Suprapubic skin (tissue), 4 donors: ENCODE measurements around the gene SLC27A6. TPM values are rescaled to one million over a fixed set of nuclear protein-coding genes. Genes with fewer than 3 reads are reported as not detected.
"Not testable (repeated sequence)": the region's sequence is repeated elsewhere in the genome, so short reads cannot be mapped to it uniquely, and the experiment has no call there.

Experiments
- DNase-seq, 2 donors: peaks; one replicate each; pipeline ENCODE4 v3.0.0-alpha.2; 2019; ENCODE audit warnings: low spot score in 2 of 2
- H3K27ac ChIP-seq: fragments of 200-600 bp; sonication (generic); one replicate; pipeline ENCODE4 v1.5.1; 2019
- H3K27me3 ChIP-seq: fragments of 200-600 bp; sonication (generic); one replicate; pipeline ENCODE4 v1.5.1; 2019
- H3K36me3 ChIP-seq: fragments of 200-600 bp; sonication (generic); one replicate; pipeline ENCODE4 v1.5.1; 2019
- H3K4me1 ChIP-seq: fragments of 200-600 bp; sonication (generic); one replicate; pipeline ENCODE4 v1.5.1; 2019
- H3K4me3 ChIP-seq: fragments of 200-600 bp; sonication (generic); one replicate; pipeline ENCODE4 v1.5.1; 2019; ENCODE audit warnings: mild to moderate bottlenecking
- H3K9me3 ChIP-seq: fragments of 200-600 bp; sonication (generic); one replicate; pipeline ENCODE4 v1.5.1; 2019
- EP300 ChIP-seq: sonication (generic); formaldehyde crosslinking; IDR thresholded peaks from one replicate; pipeline ENCODE4 v1.6.1; 2017; ENCODE audit warnings: antibody characterized with exemption
- POLR2A ChIP-seq, 2 donors: fragments of 450-650 bp; IDR thresholded peaks; one replicate each; pipeline ENCODE4 v1.6.1; 2017; ENCODE audit warnings: antibody characterized with exemption in 2 of 2, mild to moderate bottlenecking in 2 of 2, moderate library complexity in 2 of 2
- POLR2AphosphoS5 ChIP-seq, 3 donors: sonication (generic); formaldehyde crosslinking; IDR thresholded peaks; one replicate each; pipeline ENCODE4 v1.6.1; 2017; ENCODE audit warnings: antibody characterized with exemption in 3 of 3
- WGBS: methylation state at CpG from one replicate; pipeline ENCODE4 v1.1.5; 2018; 5-methylcytosine and 5-hydroxymethylcytosine counted together
- total RNA-seq, 4 donors: library from RNA; depleted of rRNA; stranded (reverse); fragments of >200 nt; gene quantifications; one replicate each; pipeline ENCODE4 v1.1.0, GENCODE V29; 2016
- TF ChIP-seq, protein P1 (sequence below), 2 donors: fragments of 200-600 bp in 1 of 2; fragments of 450-650 bp in 1 of 2; sonication (generic) in 1 of 2; IDR thresholded peaks; one replicate each; pipeline ENCODE4 v1.5.1; 2016 to 2019; ENCODE audit warnings: antibody characterized with exemption in 2 of 2, mild to moderate bottlenecking in 1 of 2, moderate library complexity in 1 of 2

Gene SLC27A6
- total RNA-seq, 4 donors from 2014 or later = 0.40 to 6.7 (median 2.3) TPM

DNA sequence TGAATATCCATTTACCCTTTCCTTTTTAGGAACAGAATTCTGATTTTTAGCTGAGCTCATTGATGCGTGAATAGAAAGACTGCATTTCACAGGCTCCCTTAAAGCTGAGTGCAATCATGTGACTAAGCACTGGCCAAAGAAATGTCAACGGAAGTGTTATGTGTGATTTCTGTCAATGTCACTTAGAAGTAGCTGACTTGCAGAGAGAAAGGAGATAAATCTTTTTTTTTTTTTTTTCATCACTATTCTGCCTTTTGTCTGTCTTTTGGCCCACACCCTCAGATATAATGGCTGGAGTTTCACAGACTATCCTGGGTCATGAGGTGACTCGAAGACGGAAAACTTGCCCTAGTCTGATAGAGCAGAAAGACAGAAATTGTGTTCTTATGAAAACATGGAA is 39.3 kb upstream of the SLC27A6 start:
- no peak for TF ChIP-seq POLR2AphosphoS5 (IDR thresholded peaks at IDR 0.05)
- no peak for TF ChIP-seq EP300
- no peak for TF ChIP-seq POLR2A (IDR thresholded peaks at IDR 0.05)
- TF ChIP-seq, protein P1, sequence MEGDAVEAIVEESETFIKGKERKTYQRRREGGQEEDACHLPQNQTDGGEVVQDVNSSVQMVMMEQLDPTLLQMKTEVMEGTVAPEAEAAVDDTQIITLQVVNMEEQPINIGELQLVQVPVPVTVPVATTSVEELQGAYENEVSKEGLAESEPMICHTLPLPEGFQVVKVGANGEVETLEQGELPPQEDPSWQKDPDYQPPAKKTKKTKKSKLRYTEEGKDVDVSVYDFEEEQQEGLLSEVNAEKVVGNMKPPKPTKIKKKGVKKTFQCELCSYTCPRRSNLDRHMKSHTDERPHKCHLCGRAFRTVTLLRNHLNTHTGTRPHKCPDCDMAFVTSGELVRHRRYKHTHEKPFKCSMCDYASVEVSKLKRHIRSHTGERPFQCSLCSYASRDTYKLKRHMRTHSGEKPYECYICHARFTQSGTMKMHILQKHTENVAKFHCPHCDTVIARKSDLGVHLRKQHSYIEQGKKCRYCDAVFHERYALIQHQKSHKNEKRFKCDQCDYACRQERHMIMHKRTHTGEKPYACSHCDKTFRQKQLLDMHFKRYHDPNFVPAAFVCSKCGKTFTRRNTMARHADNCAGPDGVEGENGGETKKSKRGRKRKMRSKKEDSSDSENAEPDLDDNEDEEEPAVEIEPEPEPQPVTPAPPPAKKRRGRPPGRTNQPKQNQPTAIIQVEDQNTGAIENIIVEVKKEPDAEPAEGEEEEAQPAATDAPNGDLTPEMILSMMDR (IDR thresholded peaks at IDR 0.05) = no peak
- WGBS = 79% methylated on average over 4 of the region's 4 CpGs
- H3K9me3 ChIP-seq = no peaks in the 10 kb centered on the region
- H3K36me3 ChIP-seq = no peaks in the 10 kb centered on the region
- H3K4me3 ChIP-seq = no peak overlapping the region
- H3K27me3 ChIP-seq = no peaks in the 10 kb centered on the region
- DNase-seq = no peak
- no peaks in the 10 kb centered on the region for H3K4me1 ChIP-seq
- H3K27ac ChIP-seq = no peak overlapping the region

DNA sequence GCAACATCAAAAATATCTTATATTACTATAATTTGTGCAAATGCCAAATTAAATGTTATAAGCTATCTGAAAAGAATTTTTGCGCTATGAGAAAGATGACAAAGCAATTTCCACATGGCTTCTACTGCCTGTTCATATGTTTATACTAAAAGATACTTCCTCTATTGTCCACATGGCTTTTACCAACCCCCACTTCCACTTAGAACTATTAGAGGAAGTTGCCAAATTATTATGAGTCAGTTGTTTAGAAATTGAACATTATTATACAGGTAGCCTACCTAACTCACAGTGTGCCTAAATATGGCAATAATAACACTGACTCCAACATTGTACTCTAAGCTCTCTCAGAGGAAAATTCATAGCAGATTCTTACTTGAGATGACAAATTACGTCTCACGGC is 37.6 kb upstream of the SLC27A6 start:
- no peak for DNase-seq
- TF ChIP-seq, protein P1 (IDR thresholded peaks at IDR 0.05) = no peak
- TF ChIP-seq POLR2A (IDR thresholded peaks at IDR 0.05) = no peak
- TF ChIP-seq POLR2AphosphoS5 (IDR thresholded peaks at IDR 0.05) = no peak
- TF ChIP-seq EP300 = no peak
- Histone ChIP-seq H3K4me1 (no peaks in the 10 kb centered on the region), H3K36me3 (no peaks in the 10 kb centered on the region), H3K27me3 (no peaks in the 10 kb centered on the region), H3K9me3 (no peaks in the 10 kb centered on the region), H3K27ac (no peak overlapping the region), H3K4me3 (no peak overlapping the region)
- 51% methylated on average over 3 of the region's 3 CpGs for WGBS

DNA sequence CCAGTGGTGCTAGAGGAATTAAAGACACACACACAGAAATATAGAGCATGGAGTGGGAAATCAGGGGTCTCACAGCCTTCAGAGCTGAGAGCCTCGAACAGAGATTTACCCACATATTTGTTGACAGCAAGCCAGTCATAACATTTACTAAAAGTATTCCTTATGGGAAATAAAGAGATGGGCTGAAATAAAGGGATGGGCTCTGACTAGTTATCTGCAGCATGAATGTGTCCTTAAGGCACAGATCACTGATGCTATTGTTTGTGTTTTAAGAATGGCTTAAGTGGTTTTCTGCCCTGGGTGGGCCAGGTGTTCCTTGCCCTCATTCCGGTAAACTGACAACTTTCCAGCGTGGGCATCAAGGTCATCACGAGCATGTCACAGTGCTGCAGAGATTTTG is 33.1 kb upstream of the SLC27A6 start:
- WGBS = 96% methylated on average over 4 of the region's 4 CpGs
- not testable (repeated sequence) for H3K36me3 ChIP-seq, H3K27ac ChIP-seq, H3K4me1 ChIP-seq, H3K27me3 ChIP-seq, DNase-seq, H3K9me3 ChIP-seq, H3K4me3 ChIP-seq

DNA sequence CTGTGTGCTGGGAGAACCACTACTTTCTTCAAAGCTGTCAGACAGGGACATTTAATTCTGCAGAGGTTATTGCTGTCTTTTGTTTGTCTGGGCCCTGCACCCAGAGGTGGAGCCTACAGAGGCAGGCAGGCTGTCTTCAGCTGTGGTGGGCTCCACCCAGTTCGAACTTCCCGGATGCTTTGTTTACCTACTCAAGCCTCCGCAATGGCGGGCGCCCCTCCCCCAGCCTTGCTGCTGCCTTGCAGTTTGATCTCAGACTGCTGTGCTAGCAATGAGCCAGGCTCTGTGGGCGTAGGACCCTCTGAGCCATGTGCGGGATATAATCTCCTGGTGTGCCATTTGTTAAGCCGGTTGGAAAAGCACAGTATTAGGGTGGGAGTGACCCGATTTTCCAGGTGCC is 22.2 kb upstream of the SLC27A6 start:
- H3K4me3 ChIP-seq, H3K36me3 ChIP-seq, H3K4me1 ChIP-seq, DNase-seq, H3K9me3 ChIP-seq, H3K27ac ChIP-seq, H3K27me3 ChIP-seq: not testable (repeated sequence)
- WGBS = 97% methylated on average over 8 of the region's 9 CpGs

DNA sequence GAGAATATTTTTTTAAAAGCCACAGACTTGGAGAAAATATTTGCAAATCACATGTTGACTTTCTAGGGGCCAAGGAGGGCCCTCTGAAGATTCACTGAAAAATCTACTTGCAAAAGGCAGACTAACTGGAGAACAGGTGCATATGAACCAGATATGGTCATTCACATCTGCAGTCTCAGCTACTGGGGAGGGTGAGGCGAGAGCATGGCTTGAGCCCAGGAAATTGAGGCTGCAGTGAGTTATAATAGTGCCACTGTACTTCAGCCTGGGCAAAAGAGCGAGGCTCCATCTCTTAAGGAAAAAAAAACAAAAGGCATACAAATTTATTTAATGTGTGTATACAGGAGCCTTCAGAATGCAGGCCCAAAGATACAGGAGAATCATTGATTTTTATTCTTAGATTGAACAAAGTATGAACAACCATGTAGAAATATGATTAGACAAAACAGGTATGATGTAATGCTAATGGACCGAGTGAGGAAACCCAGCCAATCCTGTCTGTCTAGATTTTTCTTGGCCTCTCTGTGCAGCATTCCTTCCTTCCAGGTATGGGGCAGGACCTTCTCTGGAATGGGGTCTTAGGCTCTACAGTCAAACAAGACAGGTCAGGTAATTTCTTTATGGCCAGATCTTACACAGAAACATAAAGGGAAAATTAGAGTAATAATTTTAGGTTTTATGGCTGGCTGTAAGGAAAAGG is 15.3 kb upstream of the SLC27A6 start:
- Histone ChIP-seq H3K4me3 (no peak overlapping the region), H3K36me3 (no peaks in the 10 kb centered on the region), H3K4me1 (no peaks in the 10 kb centered on the region), H3K9me3 (no peaks in the 10 kb centered on the region), H3K27me3 (no peaks in the 10 kb centered on the region), H3K27ac (no peak overlapping the region)
- no peak for DNase-seq
- 59% methylated on average over 3 of the region's 3 CpGs for WGBS
- TF ChIP-seq POLR2A (IDR thresholded peaks at IDR 0.05) (no peak), EP300 (no peak), POLR2AphosphoS5 (IDR thresholded peaks at IDR 0.05) (no peak)
- TF ChIP-seq, protein P1 (IDR thresholded peaks at IDR 0.05) = no peak

DNA sequence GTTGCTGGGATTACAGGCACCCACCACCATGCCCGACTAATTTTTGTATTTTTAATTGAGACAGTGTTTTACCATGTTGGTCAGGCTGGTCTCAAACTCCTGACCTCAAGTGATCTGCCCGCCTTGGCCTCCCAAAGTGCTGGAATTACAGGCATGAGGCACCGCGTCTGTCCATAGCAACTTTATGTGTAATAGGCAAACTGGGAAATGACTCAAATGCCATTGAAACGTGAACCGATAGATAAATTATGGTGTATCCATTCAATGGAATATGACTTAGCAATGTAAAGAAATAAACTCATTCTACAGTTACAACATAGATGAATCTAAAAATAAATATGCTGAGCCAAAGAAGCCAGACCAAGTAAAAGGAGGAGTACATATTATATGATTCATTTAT is 14.0 kb upstream of the SLC27A6 start:
- not testable (repeated sequence) for H3K4me3 ChIP-seq, DNase-seq, H3K27ac ChIP-seq, H3K36me3 ChIP-seq, H3K27me3 ChIP-seq, H3K4me1 ChIP-seq, H3K9me3 ChIP-seq
- WGBS = 75% methylated on average over 6 of the region's 6 CpGs

DNA sequence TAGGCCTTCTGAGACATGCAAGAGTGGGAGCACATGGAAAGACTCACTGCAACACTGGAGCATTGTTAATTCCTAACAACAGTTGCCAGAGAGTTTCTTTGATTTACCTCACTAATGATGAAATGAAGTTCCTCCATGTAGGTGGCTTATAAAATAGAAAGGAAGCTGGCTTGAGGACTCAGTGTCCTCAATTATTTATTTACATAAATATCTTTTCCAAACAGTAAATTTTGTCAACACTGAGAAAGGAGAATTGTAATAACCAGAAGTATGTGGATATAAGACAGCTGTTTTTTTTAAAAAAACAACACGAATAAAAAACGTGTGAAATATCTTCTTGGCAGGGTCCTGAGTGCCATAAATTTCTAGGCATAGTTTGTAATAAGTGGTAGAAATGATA is 9.1 kb upstream of the SLC27A6 start:
- no peak overlapping the region for H3K4me3 ChIP-seq
- H3K27ac ChIP-seq = no peak overlapping the region
- DNase-seq = no peak
- WGBS = 31% methylated on average over 2 of the region's 2 CpGs
- H3K9me3 ChIP-seq = no peaks in the 10 kb centered on the region
- TF ChIP-seq EP300 (no peak), POLR2A (IDR thresholded peaks at IDR 0.05) (no peak), POLR2AphosphoS5 (IDR thresholded peaks at IDR 0.05) (no peak)
- TF ChIP-seq, protein P1 (IDR thresholded peaks at IDR 0.05) = no peak
- no peaks in the 10 kb centered on the region for H3K36me3 ChIP-seq
- H3K4me1 ChIP-seq = no peaks in the 10 kb centered on the region
- no peaks in the 10 kb centered on the region for H3K27me3 ChIP-seq
